ENCODE results near the gene MYMK.

Gene MYMK

GRCh38 chr9:133517711-133518110 lies 7.0 kb downstream of the MYMK start:
- no peak for DNase-seq

- no peak for DNase-seq
These were observed 7.8 kb downstream of the MYMK start for GRCh38 chr9:133516961-133517350.

GRCh38 chr9:133516256-133516960 lies 8.4 kb downstream of the MYMK start:
- DNase-seq, result no peak

- no peak for DNase-seq
These were observed 9.0 kb downstream of the MYMK start for GRCh38 chr9:133515615-133516255.

GRCh38 chr9:133515240-133515610 lies 9.5 kb downstream of the MYMK start:
- no peak for DNase-seq

- peak in 1 of 2 experiments; percentile 37 for DNase-seq
These were observed 10.1 kb downstream of the MYMK start for GRCh38 chr9:133514460-133515239.

GRCh38 chr9:133513214-133514100 lies 11.3 kb downstream of the MYMK start:
- DNase-seq, result peak in 1 of 2 experiments; percentile 4

GRCh38 chr9:133512253-133513213 lies 12.2 kb downstream of the MYMK start:
- no peak for DNase-seq

GRCh38 chr9:133511607-133512006 lies 13.2 kb downstream of the MYMK start:
- no peak for DNase-seq

- no peak for DNase-seq
These were observed 13.7 kb downstream of the MYMK start for GRCh38 chr9:133510926-133511505.

- DNase-seq, result no peak
These were observed 15.3 kb downstream of the MYMK start for GRCh38 chr9:133509179-133510083.

GRCh38 chr9:133508046-133508445 lies 16.7 kb downstream of the MYMK start:
- DNase-seq, result no peak

- no peak for DNase-seq
These were observed 17.4 kb downstream of the MYMK start for GRCh38 chr9:133507246-133507965.

GRCh38 chr9:133506653-133507038 lies 18.1 kb downstream of the MYMK start:
- DNase-seq, result no peak

- DNase-seq, result no peak
These were observed 18.7 kb downstream of the MYMK start for GRCh38 chr9:133505901-133506652.

- DNase-seq, result no peak
These were observed 19.5 kb downstream of the MYMK start for GRCh38 chr9:133505186-133505830.

GRCh38 chr9:133502112-133502511 lies 22.6 kb downstream of the MYMK start:
- DNase-seq, result no peak

- no peak for DNase-seq
These were observed 24.9 kb downstream of the MYMK start for GRCh38 chr9:133499892-133500270.

All from NCI-H446 (cell line).